Measurements from ENCODE around the gene FA2H. TPM values are rescaled to one million over a fixed set of nuclear protein-coding genes. Genes with fewer than 3 reads are reported as not detected.

FA2H gene
- total and polyA plus RNA-seq, 2 of the 13 experiments (the other 11 are each of a cell fraction or from before 2014, with no cell fraction given): 0.20 TPM; not detected in 1

- TF ChIP-seq ZBED4 (CRISPR knock-in tag; IDR thresholded peaks at IDR 0.05; ENCODE audit: borderline replicate concordance) (peak; percentile 63; the same call in 1 of the 2 replicates), ZNF34 (CRISPR knock-in tag; IDR thresholded peaks at IDR 0.05; ENCODE audit: borderline replicate concordance) (no peak), ZNF710 (CRISPR knock-in tag; IDR thresholded peaks at IDR 0.05; ENCODE audit: borderline replicate concordance) (0 out of 2 replicates have a peak, but pooled peaks have one; percentile 31), STAG1 (CRISPR knock-in tag; IDR thresholded peaks at IDR 0.05) (peak; percentile 96), KDM5B (CRISPR knock-in tag; IDR thresholded peaks at IDR 0.05; ENCODE audit: borderline replicate concordance) (0 out of 2 replicates have a peak, but pooled peaks have one; percentile 26), EEA1 (CRISPR knock-in tag; IDR thresholded peaks at IDR 0.05; ENCODE audit: borderline replicate concordance) (no peak), MED8 (CRISPR knock-in tag; IDR thresholded peaks at IDR 0.05; ENCODE audit: insufficient replicate concordance) (no peak), RORA (CRISPR knock-in tag; IDR thresholded peaks at IDR 0.05) (no peak), ZNF136 (CRISPR knock-in tag; IDR thresholded peaks at IDR 0.05; ENCODE audit: low read depth) (0 out of 2 replicates have a peak, but pooled peaks have one; percentile 38), IKZF5 (CRISPR knock-in tag; IDR thresholded peaks at IDR 0.05) (0 out of 2 replicates have a peak, but pooled peaks have one; percentile 44), TSC22D2 (CRISPR knock-in tag; IDR thresholded peaks at IDR 0.05; ENCODE audit: borderline replicate concordance) (no peak), ZSCAN5A (CRISPR knock-in tag; IDR thresholded peaks at IDR 0.05; ENCODE audit: borderline replicate concordance) (no peak), E2F2 (CRISPR knock-in tag; IDR thresholded peaks at IDR 0.05; ENCODE audit: borderline replicate concordance) (no peak), ZFP36 (IDR thresholded peaks at IDR 0.05; ENCODE audit: borderline replicate concordance, low read depth, low read length, partially characterized antibody) (no peak), FOXP1 (IDR thresholded peaks at IDR 0.05) (no peak), FOXP1 (CRISPR knock-in tag; IDR thresholded peaks at IDR 0.05) (no peak), FOXM1 (CRISPR knock-in tag; IDR thresholded peaks at IDR 0.05) (no peak), PAF1 (CRISPR knock-in tag; IDR thresholded peaks at IDR 0.05) (no peak), PHF5A (CRISPR knock-in tag; IDR thresholded peaks at IDR 0.05; ENCODE audit: low read depth, unreplicated experiment) (no peak)
Measured at GRCh38 chr16:74709441-74709877, 65.2 kb downstream of the FA2H start (continued).
